ENCODE measurements around the gene ZDHHC19.
A peak's percentile ranks its signal among the peaks of the same experiment; 100 is the strongest.

ZDHHC19 gene

GRCh38 chr3:196235452-196236122, 24.4 kb upstream of the ZDHHC19 start:
- DNase-seq (ENCODE audit: low spot score in 2 of 2) (no peak), ATAC-seq (ENCODE audit: low read depth) (no peak)
- H3K27me3 Mint-ChIP-seq: no peaks in the 10 kb centered on the region
- H3K36me3 Mint-ChIP-seq: peaks cover 11% of the 10 kb centered on the region
- H3K9me3 Mint-ChIP-seq: no peaks in the 10 kb centered on the region
- peak overlapping the region; percentile 31 for H3K27ac Mint-ChIP-seq
- H3K4me1 Mint-ChIP-seq: peaks cover 17% of the 10 kb centered on the region
- no peak overlapping the region for H3K4me3 Mint-ChIP-seq

- H3K36me3 Mint-ChIP-seq: peaks cover 6% of the 10 kb centered on the region
- H3K4me1 Mint-ChIP-seq: peaks cover 17% of the 10 kb centered on the region
- H3K27me3 Mint-ChIP-seq: no peaks in the 10 kb centered on the region
- no peaks in the 10 kb centered on the region for H3K9me3 Mint-ChIP-seq
- ATAC-seq (ENCODE audit: low read depth) (peak; percentile 26), DNase-seq (ENCODE audit: low spot score in 2 of 2) (no peak)
- H3K4me3 Mint-ChIP-seq: no peak overlapping the region
- H3K27ac Mint-ChIP-seq: peak overlapping the region; percentile 86
These were observed 21.7 kb upstream of the ZDHHC19 start for GRCh38 chr3:196232882-196233251.

- Mint-ChIP-seq H3K27me3 (no peaks in the 10 kb centered on the region), H3K27ac (peak overlapping the region; percentile 86), H3K9me3 (no peaks in the 10 kb centered on the region), H3K4me1 (peaks cover 17% of the 10 kb centered on the region), H3K4me3 (no peak overlapping the region), H3K36me3 (peaks cover 5% of the 10 kb centered on the region)
- DNase-seq (ENCODE audit: low spot score in 2 of 2) (no peak), ATAC-seq (ENCODE audit: low read depth) (peak; percentile 92)
These were observed 21.1 kb upstream of the ZDHHC19 start for GRCh38 chr3:196232154-196232881.

- Mint-ChIP-seq H3K27me3 (no peaks in the 10 kb centered on the region), H3K4me1 (peaks cover 13% of the 10 kb centered on the region), H3K36me3 (no peaks in the 10 kb centered on the region), H3K27ac (no peak overlapping the region), H3K9me3 (no peaks in the 10 kb centered on the region), H3K4me3 (no peak overlapping the region)
- ATAC-seq (ENCODE audit: low read depth): no peak
- no peak for DNase-seq (ENCODE audit: low spot score in 2 of 2)
These were observed 16.7 kb upstream of the ZDHHC19 start for GRCh38 chr3:196227629-196228493.

GRCh38 chr3:196227121-196227561, 15.9 kb upstream of the ZDHHC19 start:
- Mint-ChIP-seq H3K4me1 (peaks cover 5% of the 10 kb centered on the region), H3K4me3 (no peak overlapping the region), H3K27me3 (no peaks in the 10 kb centered on the region), H3K9me3 (no peaks in the 10 kb centered on the region), H3K36me3 (no peaks in the 10 kb centered on the region), H3K27ac (no peak overlapping the region)
- ATAC-seq (ENCODE audit: low read depth) (no peak), DNase-seq (ENCODE audit: low spot score in 2 of 2) (no peak)

- H3K27me3 Mint-ChIP-seq: no peaks in the 10 kb centered on the region
- ATAC-seq (ENCODE audit: low read depth): no peak
- no peaks in the 10 kb centered on the region for H3K36me3 Mint-ChIP-seq
- no peaks in the 10 kb centered on the region for H3K9me3 Mint-ChIP-seq
- H3K4me1 Mint-ChIP-seq: no peaks in the 10 kb centered on the region
- no peak overlapping the region for H3K27ac Mint-ChIP-seq
- DNase-seq (ENCODE audit: low spot score in 2 of 2): no peak
- no peak overlapping the region for H3K4me3 Mint-ChIP-seq
These were observed 14.7 kb upstream of the ZDHHC19 start for GRCh38 chr3:196225763-196226364.

GRCh38 chr3:196225086-196225485, 13.9 kb upstream of the ZDHHC19 start:
- H3K27me3 Mint-ChIP-seq: no peaks in the 10 kb centered on the region
- no peaks in the 10 kb centered on the region for H3K36me3 Mint-ChIP-seq
- H3K4me1 Mint-ChIP-seq: no peaks in the 10 kb centered on the region
- H3K9me3 Mint-ChIP-seq: no peaks in the 10 kb centered on the region
- DNase-seq (ENCODE audit: low spot score in 2 of 2) (no peak), ATAC-seq (ENCODE audit: low read depth) (no peak)
- no peak overlapping the region for H3K4me3 Mint-ChIP-seq
- no peak overlapping the region for H3K27ac Mint-ChIP-seq

GRCh38 chr3:196222876-196223595, 11.8 kb upstream of the ZDHHC19 start:
- no peak overlapping the region for H3K4me3 Mint-ChIP-seq
- ATAC-seq (ENCODE audit: low read depth): no peak

GRCh38 chr3:196220991-196221390, 9.8 kb upstream of the ZDHHC19 start:
- ATAC-seq (ENCODE audit: low read depth): no peak
- H3K27ac Mint-ChIP-seq: no peak overlapping the region
- no peaks in the 10 kb centered on the region for H3K36me3 Mint-ChIP-seq
- peaks cover 9% of the 10 kb centered on the region for H3K4me1 Mint-ChIP-seq
- H3K4me3 Mint-ChIP-seq: no peak overlapping the region
- H3K27me3 Mint-ChIP-seq: no peaks in the 10 kb centered on the region
- H3K9me3 Mint-ChIP-seq: no peaks in the 10 kb centered on the region
- no peak for DNase-seq (ENCODE audit: low spot score in 2 of 2)

More at GRCh38 chr3:196222876-196223595, 11.8 kb upstream of the ZDHHC19 start:
- Mint-ChIP-seq H3K4me1 (peaks cover 5% of the 10 kb centered on the region), H3K9me3 (no peaks in the 10 kb centered on the region), H3K27me3 (no peaks in the 10 kb centered on the region), H3K27ac (no peak overlapping the region), H3K36me3 (no peaks in the 10 kb centered on the region)
- no peak for DNase-seq (ENCODE audit: low spot score in 2 of 2)

- Mint-ChIP-seq H3K4me3 (no peak overlapping the region), H3K27ac (peak overlapping the region; percentile 46), H3K27me3 (no peaks in the 10 kb centered on the region), H3K4me1 (peaks cover 9% of the 10 kb centered on the region), H3K36me3 (no peaks in the 10 kb centered on the region), H3K9me3 (no peaks in the 10 kb centered on the region)
- DNase-seq (ENCODE audit: low spot score in 2 of 2): no peak
- no peak for ATAC-seq (ENCODE audit: low read depth)
These were observed 9.4 kb upstream of the ZDHHC19 start for GRCh38 chr3:196220587-196220986.

- Mint-ChIP-seq H3K27me3 (no peaks in the 10 kb centered on the region), H3K36me3 (no peaks in the 10 kb centered on the region), H3K4me3 (peak overlapping the region; percentile 91), H3K27ac (no peak overlapping the region), H3K9me3 (no peaks in the 10 kb centered on the region), H3K4me1 (peaks cover 9% of the 10 kb centered on the region)
- DNase-seq (ENCODE audit: low spot score in 2 of 2) (no peak), ATAC-seq (ENCODE audit: low read depth) (no peak)
These were observed 8.7 kb upstream of the ZDHHC19 start for GRCh38 chr3:196219970-196220311.

- Mint-ChIP-seq H3K9me3 (no peaks in the 10 kb centered on the region), H3K27me3 (no peaks in the 10 kb centered on the region), H3K27ac (peak overlapping the region; percentile 86), H3K36me3 (no peaks in the 10 kb centered on the region), H3K4me1 (peaks cover 9% of the 10 kb centered on the region), H3K4me3 (peak overlapping the region; percentile 91)
- DNase-seq (ENCODE audit: low spot score in 2 of 2): peak in 1 of 2 donors; percentile 39
- ATAC-seq (ENCODE audit: low read depth): peak; percentile 87
These were observed 8.2 kb upstream of the ZDHHC19 start for GRCh38 chr3:196219194-196219969.
